Effector CD4-positive, alpha-beta T cell (primary cell): ENCODE data around the gene ARHGAP24.
"Not testable (repeated sequence)": the region's sequence is repeated elsewhere in the genome, so short reads cannot be mapped to it uniquely, and the experiment has no call there.

Source experiments
- DNase-seq: peaks from one replicate; pipeline ENCODE4 v3.0.0-alpha.2; 2020

The ARHGAP24 gene

DNA sequence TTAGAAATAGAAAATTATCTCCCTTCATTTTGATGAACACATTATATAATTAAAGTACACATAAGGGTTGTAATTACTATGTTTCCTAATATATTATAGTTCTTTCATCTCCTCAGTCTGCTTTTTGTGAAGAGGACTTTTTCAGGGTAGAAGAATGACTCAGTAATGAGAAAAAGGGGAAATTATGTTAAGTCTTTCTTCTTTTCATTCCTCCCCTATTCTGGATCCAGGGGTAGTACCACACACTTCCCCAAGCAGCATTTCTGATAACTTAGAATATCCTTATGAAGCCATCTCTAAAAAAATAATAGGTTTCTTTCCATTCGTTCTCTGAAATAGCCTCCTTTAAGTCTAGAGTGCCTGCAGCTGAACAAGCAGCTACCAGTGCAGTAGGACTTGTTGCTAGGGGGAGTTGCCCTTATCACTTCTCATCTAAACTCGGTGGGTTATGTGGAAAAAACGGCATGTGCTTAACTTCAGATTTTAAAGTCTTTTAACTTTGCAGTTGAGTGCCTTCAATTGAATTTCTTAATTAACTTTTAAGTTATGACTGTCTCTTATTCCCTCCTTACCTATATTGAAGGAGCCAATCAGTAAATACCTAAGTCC is 184.8 kb downstream of the ARHGAP24 start:
- no peak for DNase-seq

DNA sequence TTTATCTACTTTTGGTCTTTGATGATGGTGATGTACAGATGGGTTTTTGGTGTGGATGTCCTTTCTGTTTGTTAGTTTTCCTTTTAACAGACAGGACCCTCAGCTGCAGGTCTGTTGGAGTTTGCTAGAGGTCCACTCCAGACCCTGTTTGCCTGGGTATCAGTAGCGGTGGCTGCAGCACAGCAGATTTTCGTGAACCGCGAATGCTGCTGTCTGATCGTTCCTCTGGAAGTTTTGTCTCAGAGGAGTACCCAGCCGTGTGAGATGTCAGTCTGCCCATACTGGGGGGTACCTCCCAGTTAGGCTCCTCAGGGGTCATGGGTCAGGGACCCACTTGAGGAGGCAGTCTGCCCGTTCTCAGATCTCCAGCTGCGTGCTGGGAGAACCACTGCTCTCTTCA is 191.7 kb downstream of the ARHGAP24 start:
- DNase-seq = not testable (repeated sequence)

DNA sequence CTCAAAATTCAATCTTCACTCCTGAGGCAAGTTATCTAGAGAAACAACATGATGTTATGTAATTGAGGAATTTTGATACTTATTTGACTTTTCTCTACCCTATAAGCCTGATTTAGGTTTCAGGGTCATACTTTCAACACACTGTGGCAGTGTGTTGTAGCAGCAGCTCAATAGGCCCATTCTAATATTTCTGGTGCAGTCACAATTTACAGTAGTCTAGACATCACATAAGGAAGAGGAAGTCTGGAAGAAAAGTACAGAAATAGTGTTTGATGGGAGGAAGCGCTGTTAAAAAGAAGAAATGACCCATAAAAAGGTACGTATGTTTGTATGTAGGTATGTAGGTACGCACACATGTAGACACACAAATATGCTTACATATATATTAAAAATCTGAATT is 194.3 kb downstream of the ARHGAP24 start:
- no peak for DNase-seq

DNA sequence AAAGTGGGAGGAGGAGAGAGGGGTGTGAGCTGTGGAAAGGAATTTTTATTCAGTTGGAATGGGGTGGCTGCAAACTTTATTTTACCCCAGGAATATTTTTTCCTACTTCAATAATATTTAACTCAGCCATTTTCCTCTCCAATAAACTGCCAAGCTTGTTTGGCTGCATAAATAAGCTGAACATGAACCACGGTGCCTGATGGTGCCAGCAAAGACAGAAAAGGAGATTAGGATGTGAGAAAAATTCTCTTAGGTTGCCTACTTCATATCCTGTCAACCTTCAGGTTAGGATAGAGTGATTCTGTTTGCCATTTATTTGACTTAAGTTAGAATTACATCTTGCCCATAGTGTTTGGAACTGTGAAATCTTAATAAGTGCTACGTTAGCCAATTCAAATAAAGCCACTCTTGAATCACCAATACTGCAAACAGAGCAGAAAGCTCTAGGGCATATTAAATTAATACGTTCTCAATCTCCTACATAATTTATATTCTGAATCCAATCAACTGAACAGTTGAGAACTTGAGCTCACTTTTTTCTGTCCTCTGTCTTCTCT is 195.1 kb downstream of the ARHGAP24 start:
- DNase-seq = no peak

DNA sequence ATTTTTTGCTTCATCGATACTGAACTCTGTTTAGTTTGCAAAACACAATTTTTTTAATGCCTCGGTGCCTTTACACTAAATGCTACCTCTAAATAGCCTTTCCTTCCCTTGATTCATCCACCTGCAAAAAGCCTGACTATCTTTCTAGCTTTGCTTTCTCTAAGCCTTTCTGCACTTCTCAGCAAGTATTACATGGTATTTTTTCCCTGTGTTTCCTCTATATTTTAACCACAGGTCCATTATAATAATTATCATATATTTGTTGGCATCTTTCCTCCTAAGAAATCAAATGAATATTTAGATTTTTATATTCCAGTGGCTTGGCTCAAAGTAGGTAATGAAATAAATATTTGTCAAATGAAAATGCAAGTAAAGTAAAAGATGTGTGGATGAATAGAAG is 196.2 kb downstream of the ARHGAP24 start:
- DNase-seq = no peak

DNA sequence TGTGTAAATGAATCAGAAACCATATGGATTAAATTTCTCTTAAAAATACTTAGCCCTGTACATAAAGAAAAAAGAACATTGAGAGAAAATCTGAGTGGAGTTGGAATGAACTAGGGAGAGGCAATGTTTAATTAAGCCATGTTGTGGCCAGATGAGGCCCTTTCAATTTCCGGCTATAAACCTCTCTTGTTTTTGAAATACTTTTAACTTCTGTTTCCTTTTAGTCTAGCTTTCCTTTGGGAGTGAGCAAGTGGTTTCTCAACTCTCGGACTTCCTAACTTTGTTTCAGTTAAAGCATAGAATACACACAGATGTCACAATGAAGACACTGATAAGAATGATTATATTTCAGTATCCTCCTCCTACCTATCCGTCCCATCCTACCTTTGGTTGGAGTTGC is 197.2 kb downstream of the ARHGAP24 start:
- DNase-seq = no peak

DNA sequence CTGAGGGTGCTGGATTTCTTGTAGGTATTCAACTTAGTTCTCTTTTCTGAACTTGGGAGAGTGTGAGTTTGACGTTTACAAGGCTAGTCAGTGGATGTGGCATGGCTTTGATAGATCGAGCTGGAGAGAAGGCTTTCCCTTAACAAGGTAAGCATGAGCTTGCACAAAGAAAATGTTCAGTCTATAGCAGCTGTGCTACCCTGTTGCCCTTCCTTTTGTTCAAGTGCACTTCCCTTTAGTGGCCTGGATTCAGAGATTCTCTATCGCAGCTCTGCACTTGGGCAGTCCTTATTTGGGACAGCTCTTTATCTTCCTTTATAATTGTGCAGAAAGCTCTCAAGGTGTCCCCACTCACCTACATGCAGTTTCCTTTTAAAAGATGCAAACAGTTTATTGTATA is 198.0 kb downstream of the ARHGAP24 start:
- no peak for DNase-seq

DNA sequence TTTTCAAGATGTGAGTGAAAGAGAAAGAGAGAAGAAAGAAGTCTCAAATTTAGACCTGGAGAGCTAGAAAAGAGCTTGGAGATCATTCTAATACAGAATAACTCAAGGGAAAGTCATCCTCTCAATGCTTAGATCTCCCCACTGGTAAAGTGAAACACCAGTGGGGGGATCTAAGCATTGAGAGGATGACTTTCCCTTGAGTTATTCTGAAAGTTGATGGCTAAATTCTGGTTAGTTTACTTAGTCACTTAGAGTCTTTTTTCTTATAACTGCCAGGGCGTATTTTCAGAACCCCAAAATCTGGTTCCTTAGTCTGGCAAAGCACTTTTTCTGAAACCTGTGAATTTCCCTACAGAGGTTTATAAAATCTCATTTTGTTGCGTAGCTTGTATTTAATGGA is 198.6 kb downstream of the ARHGAP24 start:
- DNase-seq = no peak

DNA sequence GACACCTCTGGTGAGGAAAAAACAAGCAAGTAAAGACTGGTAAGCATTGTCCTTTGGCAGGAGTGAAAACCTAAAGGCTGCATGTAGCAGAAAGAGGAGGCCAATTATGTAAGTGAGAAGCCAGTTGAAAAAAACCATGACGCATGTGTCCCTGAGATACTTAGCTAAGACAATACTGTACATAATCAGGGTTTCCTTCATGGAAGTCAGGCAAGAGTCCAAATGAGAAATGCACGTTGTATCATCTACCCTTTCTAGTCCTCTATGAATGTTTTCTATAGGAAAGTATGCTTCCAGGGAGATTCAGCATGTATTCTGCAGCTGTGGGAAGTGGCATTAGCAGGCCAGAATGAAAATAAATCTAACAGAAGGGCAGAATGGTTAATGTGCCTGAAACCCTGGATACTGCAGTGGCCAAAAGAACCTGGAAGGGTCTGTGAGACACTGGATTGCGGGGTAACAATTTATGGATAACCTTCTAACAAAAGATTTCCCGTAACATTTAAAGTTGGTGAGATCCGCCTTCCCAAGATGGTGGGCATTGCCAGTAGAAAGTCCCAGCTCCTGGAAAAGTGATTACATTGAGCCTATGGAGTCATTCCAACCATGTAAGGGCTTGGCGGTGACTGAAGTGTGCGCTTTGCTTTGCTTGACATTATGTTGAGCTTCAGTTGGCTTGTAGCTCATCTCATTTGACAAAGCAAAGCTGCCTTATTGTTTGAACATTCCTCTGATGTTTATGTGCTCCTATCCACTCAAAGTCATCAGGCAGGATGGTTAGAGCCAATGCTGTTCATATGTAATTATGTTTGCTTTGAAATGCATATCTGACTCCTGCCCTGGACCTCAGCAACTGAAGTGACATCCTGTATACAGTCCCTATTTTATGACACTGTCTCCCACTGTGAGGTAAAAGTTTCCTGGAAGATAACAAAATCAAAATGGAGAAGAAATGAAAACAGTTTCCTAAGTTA is 200.4 kb downstream of the ARHGAP24 start:
- no peak for DNase-seq

DNA sequence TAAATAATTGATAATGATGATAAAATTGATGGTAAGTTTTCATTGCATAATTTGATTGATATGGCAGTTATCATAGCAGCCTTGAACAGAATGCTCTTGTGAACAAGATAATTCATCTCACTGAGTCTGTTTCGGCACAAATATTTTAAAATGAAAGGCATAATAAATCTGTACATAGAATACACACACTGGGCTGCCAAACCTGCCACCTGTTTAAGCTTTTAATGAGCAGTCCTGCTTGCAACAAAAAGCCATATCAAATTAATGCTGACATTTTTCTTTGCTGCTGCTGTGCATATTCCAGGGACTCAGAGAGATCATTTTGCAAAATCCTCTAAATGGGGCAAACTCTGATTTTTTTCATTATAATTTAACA is 201.1 kb downstream of the ARHGAP24 start:
- no peak for DNase-seq

DNA sequence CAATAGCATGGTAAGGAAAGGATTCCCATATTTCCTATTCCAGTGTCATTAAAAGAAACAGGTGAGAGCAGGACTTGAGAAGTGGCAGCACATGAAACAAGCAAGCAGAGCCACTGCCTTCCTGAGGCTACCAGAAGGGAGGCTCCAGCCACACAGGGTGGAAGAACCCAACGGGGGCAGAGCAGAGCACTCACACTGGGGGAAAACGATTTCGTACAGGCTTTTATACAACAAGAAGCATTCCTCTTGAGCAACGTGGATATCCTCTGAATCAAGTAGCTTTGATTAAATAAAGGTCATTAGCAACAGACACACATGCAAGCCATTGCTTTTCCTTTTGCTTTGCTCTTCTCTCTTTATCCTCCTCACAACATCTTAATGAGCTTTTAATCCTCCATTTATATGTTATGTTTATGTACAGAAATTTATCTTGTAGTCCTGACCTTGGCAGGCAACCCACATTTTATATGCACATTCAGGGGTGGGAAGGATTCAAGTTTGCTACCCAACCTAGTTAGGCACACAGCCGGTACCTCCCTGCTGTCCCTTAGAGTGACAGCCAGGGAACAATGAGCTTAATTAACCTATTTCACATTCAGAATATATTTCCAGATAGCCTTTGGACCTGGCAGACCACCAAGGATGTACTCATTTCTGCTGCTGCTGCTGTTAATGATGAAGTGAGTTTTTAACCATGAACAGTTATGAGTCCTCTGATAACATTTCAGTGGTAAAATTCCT is 202.1 kb downstream of the ARHGAP24 start:
- no peak for DNase-seq

DNA sequence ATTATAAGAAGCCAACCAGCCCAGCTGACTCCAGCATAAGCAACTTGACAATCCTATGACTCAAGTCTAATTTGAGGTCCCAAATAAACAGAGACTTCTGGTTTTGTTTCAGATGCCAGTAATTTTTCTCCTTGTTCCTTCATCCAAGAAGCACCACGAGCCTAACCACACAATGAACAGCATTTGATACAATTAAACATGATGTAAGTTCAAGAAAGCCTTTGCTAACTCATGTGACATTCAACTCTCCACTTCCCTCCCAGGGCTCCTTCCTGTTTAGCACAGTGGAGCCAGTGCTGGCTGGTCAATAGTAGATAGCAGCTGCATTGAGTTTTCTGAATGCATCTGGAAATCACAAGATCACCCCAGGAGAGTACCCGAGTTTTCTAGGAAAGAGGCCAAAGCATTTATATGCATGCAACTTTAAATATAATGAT is 206.3 kb downstream of the ARHGAP24 start:
- DNase-seq = no peak

DNA sequence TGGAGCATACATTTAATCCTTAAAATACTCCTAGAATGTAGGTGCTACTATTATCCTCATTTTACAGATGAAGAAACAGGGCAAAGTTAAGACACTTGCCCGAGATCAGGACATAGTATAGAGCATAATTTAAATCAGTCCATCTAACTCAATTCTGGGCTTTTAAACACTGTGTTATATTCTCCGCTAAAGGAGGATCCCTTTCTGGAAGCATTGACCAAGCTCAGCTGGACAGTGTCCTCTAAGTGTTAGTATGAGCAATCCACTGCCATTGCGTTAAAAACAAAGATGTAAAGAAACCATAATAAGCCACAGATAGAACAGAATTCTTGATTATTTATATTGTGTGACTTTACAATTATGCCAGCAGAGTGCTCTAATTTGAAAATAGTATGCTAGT is 207.0 kb downstream of the ARHGAP24 start:
- DNase-seq = no peak

DNA sequence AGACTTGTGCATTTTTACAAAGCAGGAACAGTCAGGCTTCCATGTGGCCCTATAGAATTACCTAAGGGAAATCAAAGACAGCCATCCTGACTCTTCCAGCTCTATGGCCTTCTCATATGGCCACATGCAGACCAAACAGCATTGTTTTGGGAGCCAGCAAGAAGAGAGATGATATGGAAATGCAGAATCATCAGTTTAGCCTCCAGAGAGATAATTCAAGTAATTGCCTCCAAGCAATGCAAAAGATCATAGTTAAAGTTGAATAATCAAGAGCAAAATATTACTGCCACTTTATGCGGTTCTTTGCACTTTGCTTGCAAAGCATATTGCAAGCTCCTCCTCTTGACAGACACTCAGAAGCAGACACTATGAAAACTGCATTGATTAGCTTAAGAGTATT is 207.4 kb downstream of the ARHGAP24 start:
- DNase-seq = no peak

DNA sequence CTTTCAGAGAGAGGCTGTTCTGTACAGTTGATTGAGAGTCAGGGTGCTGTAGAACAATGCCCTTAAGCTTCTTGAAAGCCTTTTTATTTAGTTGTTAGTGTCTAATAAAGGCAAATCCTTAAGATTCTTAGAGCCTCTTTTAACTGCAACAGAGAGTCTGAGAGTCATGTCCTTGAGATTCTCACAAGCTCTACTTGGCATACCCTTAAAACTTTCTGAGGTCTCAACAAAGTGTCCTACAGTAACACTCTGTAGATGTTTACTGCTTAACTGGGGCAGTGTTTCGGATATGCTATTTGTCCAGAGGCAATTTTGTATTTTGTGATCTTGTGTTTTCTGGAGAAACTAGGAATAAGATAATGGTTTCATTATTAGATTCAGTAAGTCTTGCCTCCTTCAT is 209.7 kb downstream of the ARHGAP24 start:
- no peak for DNase-seq

DNA sequence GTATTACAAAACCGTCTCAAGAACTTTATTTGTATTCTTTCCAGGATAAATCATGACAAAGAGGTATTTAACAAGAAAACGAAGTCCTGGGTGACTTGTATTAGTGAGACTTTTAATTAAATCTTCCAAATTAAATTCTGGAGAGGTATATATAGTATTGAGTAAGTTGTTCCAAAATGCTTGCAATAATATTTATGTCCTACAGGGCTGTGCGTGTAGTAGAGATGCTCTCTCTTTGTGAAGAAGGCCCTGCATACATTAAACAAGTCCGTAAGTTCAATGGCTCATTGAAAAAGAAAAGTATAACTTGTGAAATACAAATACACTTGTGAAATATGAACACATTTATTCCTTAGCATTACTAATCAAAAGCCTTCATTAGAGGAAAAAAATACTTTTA is 211.4 kb downstream of the ARHGAP24 start:
- no peak for DNase-seq

DNA sequence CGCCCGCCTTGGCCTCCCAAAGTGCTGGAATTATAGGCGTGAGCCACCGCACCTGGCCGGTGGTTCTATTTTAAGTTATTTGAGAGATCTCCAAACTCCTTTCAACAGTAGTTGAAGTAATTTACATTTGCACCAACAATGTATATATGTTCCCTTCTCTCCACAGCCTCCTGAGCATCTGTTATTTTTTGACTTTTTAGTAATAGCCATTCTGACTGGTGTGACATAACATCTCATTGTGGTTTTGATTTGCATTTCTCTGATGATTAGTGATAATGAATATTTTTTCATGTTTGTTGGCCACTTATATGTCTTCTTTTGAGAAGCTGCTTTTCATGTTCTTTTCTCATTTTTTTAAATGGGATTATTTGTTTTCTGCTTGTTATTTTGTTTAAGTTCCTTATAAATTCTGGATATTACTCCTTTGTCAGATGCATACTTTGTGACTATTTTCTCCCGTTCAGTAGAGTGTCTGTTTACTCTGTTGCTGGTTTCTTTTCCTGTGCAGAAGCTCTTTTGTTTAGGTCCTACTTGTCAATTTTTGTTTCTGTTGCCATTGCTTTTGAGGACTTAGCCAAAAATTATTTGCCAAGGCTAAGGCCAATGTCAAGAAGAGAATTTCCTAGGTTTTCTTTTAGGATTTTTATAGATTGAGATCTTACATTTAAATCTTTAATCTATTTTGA is 213.2 kb downstream of the ARHGAP24 start:
- no peak for DNase-seq

DNA sequence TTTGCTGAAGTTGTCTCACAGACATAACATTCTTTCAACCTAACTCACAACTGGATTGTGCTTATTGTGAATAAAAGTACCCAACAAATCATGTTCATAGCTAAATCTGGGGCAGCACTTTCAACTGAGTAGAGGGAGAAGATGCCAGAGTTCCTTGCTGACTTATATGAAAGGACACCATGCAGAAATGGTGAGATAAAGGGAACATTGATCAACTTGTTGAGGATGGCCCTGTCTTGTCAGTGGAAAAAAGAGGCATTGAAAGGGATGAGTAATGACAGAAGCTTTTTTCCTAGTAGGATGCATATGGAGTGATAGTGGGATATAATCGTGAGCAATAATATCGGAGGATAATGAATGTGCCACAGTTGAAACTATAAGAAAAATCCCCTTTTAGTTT is 221.7 kb downstream of the ARHGAP24 start:
- no peak for DNase-seq

DNA sequence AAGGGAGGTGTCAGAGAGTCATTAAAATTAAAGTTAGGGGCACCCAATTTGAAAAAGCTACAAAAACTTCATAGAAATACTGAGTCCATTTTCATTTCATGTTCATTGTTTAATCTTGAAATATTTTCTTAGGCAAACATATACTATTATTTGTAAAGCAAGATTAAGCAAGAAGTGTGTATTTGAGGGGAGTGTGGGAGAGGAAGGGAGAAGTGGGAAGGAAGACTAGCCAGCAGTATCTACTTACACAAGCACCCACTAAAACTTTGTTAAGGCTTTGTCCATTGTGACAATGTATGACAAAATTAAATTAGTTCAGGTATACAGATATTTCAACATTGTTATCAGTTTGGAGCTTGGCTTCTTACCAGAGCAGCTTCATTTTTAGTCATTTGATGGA is 222.9 kb downstream of the ARHGAP24 start:
- no peak for DNase-seq

DNA sequence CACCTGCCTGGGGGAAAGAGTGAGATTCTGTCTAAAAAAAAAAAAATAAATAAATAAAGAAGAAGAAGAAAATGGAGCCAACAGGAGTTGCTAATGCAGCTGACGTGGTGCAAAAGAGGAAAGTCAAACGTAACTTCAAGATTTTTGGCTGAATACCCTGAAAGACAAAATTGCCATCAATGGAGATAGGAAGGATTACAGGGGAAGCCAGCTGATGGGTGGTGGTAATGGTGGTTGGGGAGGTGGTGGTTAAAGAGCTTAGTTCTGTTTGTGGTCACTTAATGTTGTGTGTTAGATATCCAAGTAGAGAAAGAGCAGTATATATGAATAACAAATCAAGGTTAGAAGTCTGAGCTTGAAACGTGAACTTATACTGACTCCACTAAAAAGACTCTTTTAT is 225.4 kb downstream of the ARHGAP24 start:
- DNase-seq = no peak

DNA sequence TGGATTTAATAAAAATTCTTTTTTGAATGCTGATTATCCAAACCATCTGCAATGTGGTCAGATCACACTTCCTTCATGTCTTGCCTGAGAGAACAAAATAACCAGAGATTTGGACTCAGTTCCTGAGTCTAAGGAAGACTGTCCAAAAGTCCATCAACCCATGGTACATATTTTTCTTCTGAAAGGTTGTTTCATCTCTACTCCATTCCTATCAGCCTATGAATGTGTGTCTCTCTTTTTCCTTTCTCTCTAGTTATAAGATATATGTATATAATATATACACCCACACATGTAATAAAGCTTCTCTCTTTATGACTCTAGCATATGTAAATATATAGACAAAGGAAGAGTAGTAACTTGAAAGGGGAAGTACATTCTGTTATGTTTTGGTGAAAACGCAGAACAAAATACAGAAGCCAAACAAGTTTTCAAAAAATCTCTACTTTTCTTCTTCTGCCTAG is 226.9 kb downstream of the ARHGAP24 start:
- no peak for DNase-seq

DNA sequence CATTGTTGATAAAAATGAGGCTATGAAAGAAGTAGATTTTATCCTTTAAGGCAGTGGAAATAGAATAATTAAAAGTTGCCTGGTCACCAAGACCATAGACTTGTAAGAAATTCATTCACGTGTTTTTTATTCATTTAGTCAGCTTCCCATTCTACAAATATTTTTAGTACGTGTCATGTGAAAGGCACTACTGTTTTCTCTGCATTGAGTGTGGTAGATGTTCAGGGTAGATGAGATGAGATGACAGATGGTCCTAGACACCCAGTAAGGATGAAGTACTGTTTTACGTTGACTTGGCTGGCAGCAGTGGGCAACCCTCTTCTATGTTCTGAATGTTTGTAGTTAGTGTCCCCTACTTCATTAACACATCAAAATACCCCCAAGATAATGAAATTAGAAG is 228.1 kb downstream of the ARHGAP24 start:
- no peak for DNase-seq

DNA sequence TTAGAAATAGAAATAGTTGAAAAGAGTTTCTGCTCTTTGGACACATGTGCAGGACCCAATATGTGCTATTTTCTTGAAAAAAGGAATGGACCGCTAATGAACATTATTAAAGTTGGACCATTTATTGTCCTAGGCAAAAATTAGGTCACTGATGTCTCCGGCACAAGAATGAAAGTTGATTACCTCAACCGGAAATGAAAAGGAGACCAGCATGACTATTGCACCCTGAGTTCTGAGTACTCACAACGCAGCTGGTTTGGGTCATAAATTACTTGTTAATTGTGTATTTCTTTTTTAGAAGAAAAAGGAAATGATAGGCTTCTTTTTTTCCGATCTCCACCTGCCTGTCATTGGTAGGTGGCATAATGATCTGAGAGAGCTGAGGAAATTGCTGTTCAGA is 232.7 kb downstream of the ARHGAP24 start:
- no peak for DNase-seq
